Calu3 (cell line): ENCODE measurements around the gene CYBRD1. TPM values are rescaled to one million over a fixed set of nuclear protein-coding genes. Genes with fewer than 3 reads are reported as not detected.

Experiments
- BruUV-seq: library from RNA; stranded (reverse); fragments of 400-500 nt; replicated peaks from 2 replicates; lab custom pipeline; 2021; lab: Mats Ljungman, UMichigan
- CTCF ChIA-PET: fragments of 300-600 bp; sonication (Branson Sonifier 250); formaldehyde crosslinking; loops from one replicate; lab custom pipeline; 2022; ENCODE audit warnings: antibody characterized with exemption; lab: Charles Lee
- DNase-seq: peaks from one replicate; pipeline ENCODE4 v3.0.0; 2022
- H3K27ac Mint-ChIP-seq: one replicate; pipeline ENCODE4 v1.8.0; 2022; ENCODE audit warnings: mixed read lengths; ENCODE audit not compliant: unreplicated experiment
- H3K27me3 Mint-ChIP-seq: one replicate; pipeline ENCODE4 v1.8.0; 2022; ENCODE audit warnings: mixed read lengths; ENCODE audit not compliant: unreplicated experiment
- H3K36me3 Mint-ChIP-seq: one replicate; pipeline ENCODE4 v1.8.0; 2022; ENCODE audit warnings: mild to moderate bottlenecking, moderate library complexity, mixed read lengths; ENCODE audit not compliant: insufficient read depth, unreplicated experiment
- H3K4me1 Mint-ChIP-seq: one replicate; pipeline ENCODE4 v1.8.0; 2022; ENCODE audit warnings: mild to moderate bottlenecking, low read depth, mixed read lengths; ENCODE audit not compliant: unreplicated experiment
- H3K4me3 Mint-ChIP-seq: one replicate; pipeline ENCODE4 v1.8.0; 2022; ENCODE audit warnings: mild to moderate bottlenecking, low read depth, moderate library complexity, mixed read lengths; ENCODE audit not compliant: unreplicated experiment
- H3K9me3 Mint-ChIP-seq: one replicate; pipeline ENCODE4 v1.8.0; 2022; ENCODE audit warnings: low read depth, mixed read lengths; ENCODE audit not compliant: unreplicated experiment
- CTCF ChIP-seq: fragments of 200-600 bp; IDR thresholded peaks from one replicate; pipeline ENCODE4 v1.8.0; 2022; ENCODE audit warnings: antibody characterized with exemption; ENCODE audit not compliant: unreplicated experiment
- intact Hi-C: fragments of 100-400 bp; cut with micrococcal nuclease; formaldehyde crosslinking; loops from one replicate; pipeline ENCODE4 v1.10.0; 2022; ENCODE audit not compliant: unreplicated experiment
- total RNA-seq: library from RNA; stranded (reverse); gene quantifications from 2 replicates; pipeline ENCODE4 v1.2.3, GENCODE V29; 2022

CYBRD1 gene
- total RNA-seq, 1 experiment from 2014 or later: 2.6 TPM

- no peaks in the 10 kb centered on the region for H3K9me3 Mint-ChIP-seq
- H3K27ac Mint-ChIP-seq: no peak overlapping the region
- CTCF ChIA-PET: no interaction called here
- H3K4me3 Mint-ChIP-seq: peak overlapping the region; percentile 78
- peak; percentile 13 for DNase-seq
- TF ChIP-seq CTCF: no peak
- peaks cover 84% of the 10 kb centered on the region for H3K27me3 Mint-ChIP-seq
- H3K36me3 Mint-ChIP-seq: peaks cover 22% of the 10 kb centered on the region
- no TSS peak for BruUV-seq
- intact Hi-C loops: no loop called here
- no peaks in the 10 kb centered on the region for H3K4me1 Mint-ChIP-seq
Measured at GRCh38 chr2:171522788-171523087, 464 bp downstream of the CYBRD1 start.

GRCh38 chr2:171523088-171524017 is 1.1 kb downstream of the CYBRD1 start:
- no TSS peak for BruUV-seq
- Mint-ChIP-seq H3K9me3 (no peaks in the 10 kb centered on the region), H3K27me3 (peaks cover 84% of the 10 kb centered on the region), H3K4me3 (peak overlapping the region; percentile 78), H3K27ac (no peak overlapping the region), H3K36me3 (peaks cover 22% of the 10 kb centered on the region), H3K4me1 (no peaks in the 10 kb centered on the region)
- no peak for TF ChIP-seq CTCF
- CTCF ChIA-PET: no interaction called here
- peak; percentile 41 for DNase-seq
- intact Hi-C loops: no loop called here

- TF ChIP-seq CTCF: no peak
- no peaks in the 10 kb centered on the region for H3K4me1 Mint-ChIP-seq
- DNase-seq: peak; percentile 13
- H3K9me3 Mint-ChIP-seq: no peaks in the 10 kb centered on the region
- CTCF ChIA-PET: no interaction called here
- peak overlapping the region; percentile 78 for H3K4me3 Mint-ChIP-seq
- BruUV-seq: no TSS peak
- H3K27ac Mint-ChIP-seq: no peak overlapping the region
- peaks cover 22% of the 10 kb centered on the region for H3K36me3 Mint-ChIP-seq
- H3K27me3 Mint-ChIP-seq: peaks cover 84% of the 10 kb centered on the region
- intact Hi-C loops: no loop called here
Measured at GRCh38 chr2:171524018-171524401, 1.7 kb downstream of the CYBRD1 start.

- peak; percentile 59 for TF ChIP-seq CTCF
- peak; percentile 28 for DNase-seq
- intact Hi-C loops: no loop called here
- peaks cover 2% of the 10 kb centered on the region for H3K9me3 Mint-ChIP-seq
- CTCF ChIA-PET: interaction anchor here (0.7 kb wide), 1 partner anchor 293 kb away, joined by 5 read pairs; no protein-coding TSS in a partner anchor
- no peaks in the 10 kb centered on the region for H3K36me3 Mint-ChIP-seq
- H3K27ac Mint-ChIP-seq: no peak overlapping the region
- H3K4me3 Mint-ChIP-seq: no peak overlapping the region
- no TSS peak for BruUV-seq
- H3K4me1 Mint-ChIP-seq: no peaks in the 10 kb centered on the region
- peaks cover 71% of the 10 kb centered on the region for H3K27me3 Mint-ChIP-seq
Measured at GRCh38 chr2:171529914-171530313, 7.6 kb downstream of the CYBRD1 start.
